Activated CD4-positive, alpha-beta T cell treated with anti-CD3 and anti-CD28 coated beads, Interleukin-10, Interleukin-2, amounts not matched to agents 100 ng/mL and 50 ng/mL, durations not matched to agents 16 hours and 8 hours (primary cell): ENCODE data around the gene SMO.
"Not testable (repeated sequence)": the region's sequence is repeated elsewhere in the genome, so short reads cannot be mapped to it uniquely, and the experiment has no call there.

Source experiments
- DNase-seq: peaks from one replicate; pipeline ENCODE4 v3.0.0-alpha.2; 2020

Gene SMO

GRCh38 chr7:129240119-129240820, 51.8 kb downstream of the SMO start:
- DNase-seq: no peak

GRCh38 chr7:129244220-129244619, 55.8 kb downstream of the SMO start:
- DNase-seq: no peak

GRCh38 chr7:129245533-129245932, 57.1 kb downstream of the SMO start:
- DNase-seq: no peak

- no peak for DNase-seq
Observed at GRCh38 chr7:129247087-129247486, 58.7 kb downstream of the SMO start.

GRCh38 chr7:129252128-129252527, 63.7 kb downstream of the SMO start:
- DNase-seq: no peak

GRCh38 chr7:129252603-129253002, 64.2 kb downstream of the SMO start:
- not testable (repeated sequence) for DNase-seq

- DNase-seq: no peak
Observed at GRCh38 chr7:129255800-129256199, 67.4 kb downstream of the SMO start.

- DNase-seq: no peak
Observed at GRCh38 chr7:129256221-129256620, 67.8 kb downstream of the SMO start.

GRCh38 chr7:129257168-129257567, 68.7 kb downstream of the SMO start:
- no peak for DNase-seq

- no peak for DNase-seq
Observed at GRCh38 chr7:129258649-129259389, 70.4 kb downstream of the SMO start.

- no peak for DNase-seq
Observed at GRCh38 chr7:129262324-129262723, 73.9 kb downstream of the SMO start.
